ENCODE data around the gene MTX2.

GRCh38 chr2:176317623-176318065 lies 48.4 kb downstream of the MTX2 start:
- TF ChIP-seq CTCF (IDR thresholded peaks at IDR 0.05; ENCODE audit: poor library complexity) = no peak
- no peak for TF ChIP-seq EZH2 (IDR thresholded peaks at IDR 0.05; ENCODE audit: borderline replicate concordance)
- TF ChIP-seq EZH2phosphoT487 (IDR thresholded peaks at IDR 0.05; ENCODE audit: low read depth, severe bottlenecking, unreplicated experiment) = no peak

Measured in hepatocyte (in vitro differentiated cells).